Suppressor macrophage (primary cell): Measurements from ENCODE around the gene ATE1.
"Not testable (repeated sequence)": the region's sequence is repeated elsewhere in the genome, so short reads cannot be mapped to it uniquely, and the experiment has no call there.

Experiments
- DNase-seq, 4 experiments: peaks; one replicate each; pipeline ENCODE4 v3.0.0-alpha.2; 2020 to 2022
- total RNA-seq, 17 experiments: gene quantifications; one replicate each; lab custom pipeline; 2026; ENCODE audit warnings: mixed read lengths in 6 of 17, inconsistent platforms in 3 of 17; lab: John Stamatoyannopoulos, UW

ATE1 gene
- 15.2 to 61.5 (median 45.0) reads per million in 17 experiments for total RNA-seq

- peak; percentile 93 to 97 (median 96) for DNase-seq
Observed at GRCh38 chr10:121927841-121928527, at the start of gene ATE1. TSS of gene ATE1 (minus strand) at chr10:121928031. CDS start at chr10:121927949, 82 bp downstream.

DNA sequence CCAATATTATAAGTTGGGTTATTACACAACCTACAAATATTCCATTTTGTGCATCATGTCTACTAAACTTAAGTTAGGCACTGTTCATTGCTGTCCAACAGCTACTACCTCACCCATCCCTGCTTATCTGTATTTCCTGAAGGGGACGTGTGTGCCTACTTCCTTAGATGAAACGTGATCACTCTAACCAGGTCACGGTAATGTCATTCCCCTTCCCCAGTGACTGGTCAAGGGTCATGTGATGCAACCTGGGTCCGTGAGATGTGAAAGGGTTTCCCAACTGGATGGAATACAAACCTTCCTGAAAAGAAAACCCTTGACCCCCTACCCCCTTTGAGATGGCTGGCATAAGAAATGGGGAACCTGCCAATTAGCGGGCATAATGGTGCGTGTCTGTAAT lies 48.8 kb upstream of the ATE1 start:
- no peak for DNase-seq

DNA sequence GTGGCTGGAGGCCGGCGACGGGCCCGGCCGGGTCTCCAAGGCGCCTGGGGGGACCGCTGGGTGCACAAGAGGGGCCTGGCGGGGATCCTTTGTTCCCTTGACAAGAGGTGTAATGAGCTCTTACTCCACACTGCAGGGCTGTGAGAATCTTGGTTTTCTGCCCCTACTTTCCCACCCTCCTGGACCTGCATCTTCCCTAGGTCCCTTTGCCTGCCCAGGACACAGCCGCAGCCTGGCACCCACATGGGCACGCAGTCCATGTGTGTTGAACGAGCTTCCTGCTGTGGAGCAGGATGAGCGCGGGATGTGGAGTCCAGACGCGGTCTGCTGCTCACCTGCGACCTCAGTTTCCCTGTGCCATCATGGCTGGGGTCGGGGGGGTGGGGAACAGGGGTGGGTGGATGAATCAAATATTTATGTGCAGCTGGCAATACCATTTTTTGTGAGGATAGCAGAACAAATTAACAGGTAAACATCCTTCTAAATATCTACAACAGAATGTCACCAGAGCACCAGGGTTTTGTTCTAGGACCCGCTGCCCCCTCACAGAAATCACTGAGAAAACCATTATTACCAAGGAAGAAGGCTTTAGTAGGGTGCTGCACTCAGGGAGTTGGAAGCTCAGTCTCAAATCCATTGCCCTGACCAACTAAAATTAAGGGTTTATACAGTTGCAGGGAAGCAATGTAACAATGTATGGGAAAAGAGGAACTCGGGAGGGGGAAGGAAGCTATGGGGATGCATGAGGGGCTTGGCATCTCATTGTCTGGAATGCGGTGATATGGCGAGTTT lies 47.7 kb upstream of the ATE1 start:
- DNase-seq: peak in 2 of 4 experiments; percentile 11 to 12

DNA sequence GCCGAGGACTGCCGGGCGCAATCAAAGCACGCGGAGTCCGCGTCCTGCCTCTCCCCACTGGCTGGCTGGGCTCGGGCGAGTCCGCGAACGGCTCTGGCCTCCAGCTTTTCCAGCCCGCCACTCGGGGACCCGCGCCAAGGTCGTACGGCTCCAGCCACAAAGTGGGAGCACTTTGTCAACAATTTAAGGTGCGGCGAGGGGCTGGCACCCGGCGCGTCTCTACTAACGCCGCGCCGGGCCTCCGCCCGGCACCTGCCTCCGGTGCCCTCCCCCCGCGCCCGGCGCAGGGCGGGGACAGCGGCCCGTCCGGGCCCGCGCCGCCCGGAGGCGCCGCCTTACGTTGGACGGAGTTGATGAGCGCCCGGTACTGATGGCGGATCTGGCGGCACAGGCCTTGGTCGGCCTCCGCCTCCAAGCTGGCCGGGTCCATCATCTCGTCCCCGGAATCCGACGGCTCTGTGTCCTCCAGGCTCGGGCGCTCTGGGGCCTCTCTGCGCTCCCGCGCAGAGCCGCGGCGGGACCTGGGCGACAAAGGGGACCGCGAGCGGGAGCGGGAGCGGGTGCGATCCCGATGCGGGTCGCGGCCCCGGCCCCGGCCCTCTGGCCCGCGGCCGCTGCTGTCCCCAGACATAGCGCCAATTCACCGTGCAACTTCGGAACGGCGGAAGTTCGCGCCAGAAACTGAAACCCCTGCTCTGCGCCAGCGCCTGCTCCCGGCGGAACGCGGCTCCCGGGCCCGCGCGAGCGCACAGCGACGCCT lies 46.9 kb upstream of the ATE1 start, which contains the start of gene NSMCE4A:
NSMCE4A (minus strand) TSS at position 683 of the 760 bp plus-strand sequence; CDS start at position 631, 52 bp downstream.
- DNase-seq: peak; percentile 77 to 91 (median 86)

GRCh38 chr10:121974019-121974534 lies 46.2 kb upstream of the ATE1 start:
- no peak for DNase-seq

- DNase-seq: not testable (repeated sequence)
Observed at GRCh38 chr10:121969086-121969485, 41.3 kb upstream of the ATE1 start.

- DNase-seq: no peak
Observed at GRCh38 chr10:121965996-121966395, 38.2 kb upstream of the ATE1 start.

DNA sequence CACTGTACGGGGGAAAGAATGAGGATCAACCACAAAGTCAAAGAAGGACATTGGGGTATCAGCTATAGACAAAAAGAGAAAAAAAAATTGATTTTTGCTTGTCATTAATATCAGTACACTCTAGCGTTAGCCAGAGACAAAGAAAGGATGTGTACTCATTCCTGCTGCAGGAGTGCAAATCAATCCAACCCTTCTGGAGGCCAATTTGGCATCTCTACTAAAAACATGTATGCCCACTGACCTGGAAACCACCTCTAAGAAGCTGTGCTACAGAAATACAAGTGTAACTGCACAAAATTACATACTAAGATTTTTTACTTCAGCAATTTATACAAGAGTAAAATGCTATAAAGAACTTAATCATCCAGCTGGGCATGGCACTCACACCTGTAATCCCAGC lies 33.6 kb upstream of the ATE1 start:
- DNase-seq: no peak

- DNase-seq: no peak
Observed at GRCh38 chr10:121959671-121960070, 31.8 kb upstream of the ATE1 start.

GRCh38 chr10:121956111-121957061 lies 28.6 kb upstream of the ATE1 start:
- no peak for DNase-seq

DNA sequence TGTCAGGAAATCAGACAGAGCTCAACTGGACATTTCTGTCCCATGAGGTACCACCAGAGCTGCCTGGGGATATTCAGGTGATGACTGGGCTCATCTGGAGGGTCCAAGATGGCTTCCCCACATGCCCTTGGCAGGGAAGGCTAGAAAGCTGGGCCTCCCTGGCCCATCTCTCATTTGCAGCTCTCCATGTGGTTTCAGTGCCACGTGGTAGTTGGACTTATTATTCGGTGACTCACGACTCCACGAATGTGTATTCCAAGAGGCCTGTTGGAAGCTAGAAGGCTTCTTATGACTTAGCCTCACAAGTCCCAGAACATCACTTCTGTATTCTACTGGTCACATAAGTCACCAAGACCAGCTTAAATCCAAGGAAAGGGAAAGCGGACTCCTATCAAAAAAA lies 24.4 kb upstream of the ATE1 start:
- DNase-seq: no peak

- DNase-seq: no peak
Observed at GRCh38 chr10:121949451-121949850, 21.6 kb upstream of the ATE1 start.

- DNase-seq: no peak
Observed at GRCh38 chr10:121949049-121949448, 21.2 kb upstream of the ATE1 start.

GRCh38 chr10:121947343-121948330 lies 19.8 kb upstream of the ATE1 start:
- peak; percentile 38 to 78 (median 48) for DNase-seq

GRCh38 chr10:121942749-121943416 lies 15.1 kb upstream of the ATE1 start:
- peak; percentile 52 to 84 (median 72) for DNase-seq

DNA sequence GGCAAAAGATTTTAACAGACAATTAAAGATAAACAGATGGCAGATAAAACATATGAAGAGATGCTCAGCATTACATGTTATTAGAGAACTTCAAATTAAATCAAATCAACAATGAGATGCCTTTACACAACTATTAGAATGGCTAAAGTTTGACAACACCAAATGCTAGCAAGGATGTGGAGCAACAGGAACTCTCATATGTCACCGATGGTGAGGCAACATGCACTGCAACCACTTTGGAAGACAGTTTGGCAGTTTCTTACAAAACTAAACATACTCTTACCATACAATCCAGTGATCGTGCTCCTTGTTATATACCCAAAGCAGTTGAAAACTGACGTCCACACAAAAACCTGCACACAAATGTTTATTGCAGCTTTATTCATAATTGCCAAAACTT lies 13.7 kb upstream of the ATE1 start:
- DNase-seq: peak in 1 of 4 experiments; percentile 13

- no peak for DNase-seq
Observed at GRCh38 chr10:121936295-121936694, 8.5 kb upstream of the ATE1 start.

DNA sequence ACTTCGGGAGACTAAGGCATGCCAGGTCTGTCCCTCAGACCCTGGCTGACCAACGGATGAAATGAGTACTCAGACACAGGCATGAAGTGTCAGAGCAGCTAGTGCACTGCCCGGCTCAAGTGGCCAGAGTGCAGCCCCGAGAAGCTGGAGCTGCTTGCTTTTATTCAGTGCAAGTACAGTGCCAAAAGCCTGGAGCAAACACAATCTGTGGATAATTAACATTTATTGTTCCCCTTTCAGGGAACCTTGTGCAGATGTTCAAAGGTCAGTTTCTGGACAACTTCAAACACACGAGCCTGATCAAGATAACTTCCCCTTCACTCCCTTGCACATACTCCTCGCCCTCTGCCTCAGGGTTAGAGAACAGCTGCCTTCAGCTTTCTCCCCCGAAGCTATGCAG lies 7.9 kb upstream of the ATE1 start:
- DNase-seq: peak; percentile 54 to 77 (median 64)

DNA sequence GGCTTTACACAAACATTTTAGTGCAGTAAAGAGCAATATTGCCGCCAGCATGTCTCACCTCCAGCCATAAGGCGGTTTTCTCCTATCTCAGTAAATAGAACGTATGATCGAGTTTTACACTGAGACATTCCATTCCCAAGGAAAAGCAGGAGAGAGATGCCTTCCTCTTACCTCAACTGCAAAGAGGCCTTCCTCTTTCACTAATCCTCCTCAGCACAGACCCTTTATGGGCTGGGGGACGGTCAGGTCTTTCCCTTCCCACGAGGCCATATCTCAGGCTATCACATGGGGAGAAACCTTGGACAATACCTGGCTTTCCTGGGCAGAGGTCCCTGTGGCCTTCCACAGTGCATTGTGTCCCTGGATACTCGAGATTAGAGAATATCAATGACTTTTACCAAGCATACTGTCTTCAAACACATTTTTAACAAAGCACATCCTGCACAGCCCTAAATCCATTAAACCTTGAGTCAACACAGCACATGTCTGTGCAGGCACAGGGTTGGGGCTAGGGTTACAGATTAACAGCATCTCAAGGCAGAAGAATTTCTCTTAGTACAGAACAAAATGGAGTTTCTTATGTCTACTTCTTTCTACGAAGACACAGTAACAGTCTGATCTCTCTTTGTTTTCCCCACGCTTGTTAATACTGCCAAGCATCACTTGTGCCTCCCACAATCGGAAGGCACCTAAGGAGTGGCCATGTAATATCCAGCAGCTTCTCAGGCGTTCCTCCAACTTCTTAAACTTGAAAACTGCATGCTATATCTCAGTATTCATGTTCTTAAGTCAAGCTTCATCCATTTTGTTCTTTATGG lies 2.6 kb upstream of the ATE1 start:
- not testable (repeated sequence) for DNase-seq
